Left forelimb (tissue), 1 donor: ENCODE measurements around the gene UAP1.

Experiments used
- DNase-seq: peaks from one replicate; pipeline ENCODE4 v3.0.0-alpha.2; 2018; ENCODE audit warnings: low spot score

UAP1 gene

DNA sequence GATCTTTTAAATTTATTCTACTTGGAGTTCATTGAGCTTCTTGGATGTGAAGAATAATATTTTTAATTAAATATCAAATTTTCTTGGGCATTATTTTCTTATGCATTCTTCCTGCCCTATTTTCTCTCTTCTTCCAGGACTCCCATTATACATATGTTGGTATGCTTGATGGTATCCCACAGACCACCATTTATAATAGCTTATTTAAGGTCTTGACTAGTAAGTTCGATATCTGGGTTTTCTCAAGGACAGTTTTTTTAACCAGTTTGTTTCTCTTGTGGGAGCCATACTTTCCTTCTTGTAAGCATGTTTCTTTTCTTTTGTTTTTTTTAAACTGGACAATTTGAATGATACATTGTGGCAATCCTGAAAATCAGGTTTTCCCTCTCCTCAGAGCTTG lies 55.3 kb downstream of the UAP1 start:
- no peak for DNase-seq

DNA sequence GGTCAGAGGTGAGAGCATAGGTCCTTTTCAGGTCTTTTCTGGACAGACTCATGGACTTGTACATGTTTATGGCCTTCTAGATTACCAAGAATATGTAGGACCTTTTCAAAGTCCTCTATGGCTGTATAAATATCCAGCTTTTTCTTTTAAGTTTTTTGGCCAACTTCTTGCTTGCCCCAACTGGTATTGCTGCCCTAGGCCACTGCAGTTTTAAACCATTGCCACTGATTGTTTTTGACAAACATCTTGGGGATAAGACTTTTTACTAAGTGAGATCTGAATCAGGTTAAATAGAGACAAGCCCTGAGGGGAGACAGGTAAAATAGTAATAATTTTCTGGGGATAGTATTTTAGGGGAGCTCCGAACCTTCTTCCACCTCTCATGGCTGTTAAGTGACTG lies 56.0 kb downstream of the UAP1 start:
- DNase-seq: no peak

DNA sequence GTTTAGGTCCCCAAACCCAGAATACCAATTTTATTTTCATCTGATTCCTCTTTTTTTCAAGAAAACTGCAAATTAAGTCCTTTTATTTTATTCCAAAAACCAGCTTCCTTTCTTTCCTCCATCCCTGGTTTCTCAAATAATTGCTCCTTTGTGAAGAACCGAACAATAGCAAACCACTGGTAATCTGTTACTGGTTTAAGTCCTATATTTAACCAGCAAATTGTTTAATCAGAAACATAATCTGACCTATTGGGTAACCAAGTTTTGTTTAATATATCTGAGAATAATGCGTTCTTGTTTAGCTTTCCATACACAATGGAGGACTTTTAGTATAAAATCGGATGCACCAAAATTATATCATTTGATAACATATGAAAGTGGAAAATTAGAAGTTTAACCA lies 57.6 kb downstream of the UAP1 start:
- no peak for DNase-seq

DNA sequence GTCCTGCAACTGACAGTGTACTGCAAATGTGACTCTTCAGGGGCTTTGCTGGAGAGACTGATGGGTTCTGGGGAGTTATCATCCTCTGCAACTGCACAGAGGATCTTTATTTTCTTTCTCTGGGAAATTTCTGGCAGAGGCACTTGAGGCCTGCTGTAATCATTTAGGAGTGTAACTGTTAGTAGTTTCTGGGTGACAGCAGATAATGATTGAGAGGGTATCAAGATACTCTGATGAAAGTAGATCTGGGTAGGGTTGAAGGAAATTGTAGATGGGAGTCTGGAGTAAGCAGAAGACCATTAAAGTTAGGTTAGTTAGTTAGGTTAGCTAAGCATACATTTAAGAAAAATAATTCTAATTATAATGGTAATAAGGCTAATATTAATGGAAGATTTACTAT lies 59.7 kb downstream of the UAP1 start:
- DNase-seq: no peak

DNA sequence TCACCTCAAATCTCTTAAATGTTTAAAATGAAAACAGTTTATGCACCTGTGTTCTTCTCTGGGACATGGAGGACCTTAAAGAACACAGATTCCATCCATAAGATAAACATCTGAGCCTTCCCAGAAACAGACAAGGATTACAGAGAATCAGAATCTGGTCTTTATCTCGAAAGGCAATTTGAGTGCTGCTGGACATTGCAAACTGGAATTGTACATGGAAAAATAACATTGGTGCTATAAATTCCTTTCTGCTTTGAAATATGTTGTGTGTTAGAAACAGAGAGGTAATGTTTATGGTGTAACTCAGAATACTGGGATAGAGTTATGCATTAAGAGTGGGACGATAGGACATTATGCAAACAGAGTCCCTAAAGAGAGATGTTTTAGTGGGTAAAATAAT lies 64.2 kb downstream of the UAP1 start:
- DNase-seq: no peak

DNA sequence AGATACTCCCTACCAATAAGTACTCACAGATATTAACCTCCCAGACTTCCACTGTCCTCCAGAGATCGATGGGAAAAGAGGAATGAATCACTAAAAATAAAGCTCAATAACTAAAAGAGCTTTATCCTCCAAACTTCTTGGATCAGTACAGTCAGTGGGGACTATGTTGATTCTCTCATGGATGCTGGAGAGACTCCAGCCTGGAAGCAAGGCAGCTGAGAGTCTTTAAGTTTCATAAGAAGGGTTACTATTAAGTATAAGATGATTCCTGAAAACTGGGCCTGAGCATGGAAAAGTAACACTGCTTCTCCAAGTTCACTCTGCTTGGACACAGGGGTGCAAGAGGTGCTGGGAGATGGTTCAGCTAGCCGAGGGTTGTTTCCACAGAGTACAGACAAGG lies 64.6 kb downstream of the UAP1 start:
- DNase-seq: no peak

DNA sequence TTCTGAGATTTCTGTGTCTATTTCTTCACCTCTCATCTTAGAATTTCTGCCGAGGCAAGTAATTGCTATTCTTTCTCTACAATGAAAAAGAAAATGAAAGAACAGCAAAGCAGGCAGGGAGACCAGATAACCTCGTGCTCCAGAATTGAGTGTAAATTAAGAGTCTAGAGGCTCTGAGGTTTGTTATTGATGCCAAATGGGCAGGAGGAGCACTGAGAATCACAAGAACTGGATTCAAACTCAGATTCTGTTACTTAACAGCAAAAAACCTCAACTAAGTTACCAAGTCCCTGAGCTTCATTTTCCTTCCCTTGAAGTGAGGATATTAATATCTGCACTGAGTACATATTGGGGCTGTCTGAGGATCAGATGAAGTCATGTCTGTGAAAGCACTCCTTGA lies 65.2 kb downstream of the UAP1 start:
- no peak for DNase-seq

DNA sequence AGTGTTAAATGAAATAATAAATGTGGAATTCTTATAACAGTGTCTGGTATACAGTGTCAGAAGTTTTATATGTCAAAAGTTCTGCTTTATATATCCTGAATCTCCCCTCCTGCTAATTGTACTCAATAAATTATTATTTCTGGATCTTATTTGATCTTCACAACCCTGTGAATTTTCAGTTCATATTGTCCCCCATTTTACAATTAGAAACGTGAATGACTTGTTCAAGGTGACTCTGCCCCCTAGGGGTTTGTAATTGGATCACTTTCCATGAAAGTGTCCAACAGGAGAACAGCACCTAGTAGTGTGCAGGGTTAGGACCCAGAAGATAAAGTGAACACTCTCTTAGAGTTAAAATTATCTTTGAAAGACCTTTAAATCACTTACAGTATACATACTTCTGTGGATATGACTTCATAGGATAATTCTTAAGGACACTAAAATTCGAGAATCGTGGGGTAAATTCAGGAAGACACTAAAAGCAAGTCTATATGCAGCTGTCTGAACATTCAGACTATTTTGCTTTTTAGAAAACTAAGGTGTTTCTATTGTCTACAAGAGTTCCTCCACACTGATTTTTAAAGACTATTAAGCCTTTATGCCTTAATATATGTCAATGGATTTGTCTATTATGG lies 66.3 kb downstream of the UAP1 start:
- no peak for DNase-seq

DNA sequence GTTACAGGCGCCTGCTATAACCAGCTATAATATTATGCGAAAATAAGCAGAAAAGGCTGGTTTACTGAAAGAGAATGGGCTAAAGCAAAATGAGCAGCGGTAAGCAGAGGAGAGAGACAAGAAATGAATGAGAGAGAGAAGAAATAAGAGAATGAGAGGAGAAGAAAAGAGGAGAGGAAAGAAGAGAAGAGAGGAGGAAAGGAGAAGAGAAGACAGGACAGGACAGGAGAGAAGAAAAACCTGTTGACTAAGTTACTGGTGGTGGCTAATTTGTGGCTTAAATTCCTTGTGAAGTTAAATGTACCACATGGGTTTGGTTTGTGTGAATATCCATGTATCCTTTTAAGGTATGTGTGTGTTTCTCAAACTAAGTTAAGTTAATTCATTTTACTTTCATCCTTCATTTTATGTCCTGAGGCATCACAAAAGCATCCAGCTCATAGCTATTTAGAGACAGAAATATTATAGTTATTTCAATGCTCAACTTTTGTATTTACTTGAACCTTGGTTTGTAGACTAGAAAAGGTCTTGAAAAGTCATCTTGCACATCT lies 67.6 kb downstream of the UAP1 start:
- no peak for DNase-seq

DNA sequence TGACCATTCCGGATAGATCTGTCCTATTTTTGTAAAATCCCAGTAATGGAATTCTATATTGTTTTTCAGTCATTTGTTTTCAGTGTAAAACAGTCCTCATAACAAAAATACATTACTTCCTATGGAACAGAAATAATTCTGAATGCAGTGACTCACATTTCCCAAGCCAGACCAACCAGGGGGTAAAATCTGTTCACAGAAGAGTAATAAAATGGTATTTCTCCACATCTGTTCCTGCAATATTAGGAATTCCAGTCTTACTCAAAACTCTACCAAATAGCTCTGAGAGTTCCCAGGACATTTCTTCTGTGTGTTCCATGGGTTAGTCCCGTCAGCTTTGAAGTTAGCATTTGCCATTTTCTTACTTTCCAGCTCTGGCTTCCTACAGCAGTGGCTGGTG lies 68.1 kb downstream of the UAP1 start:
- no peak for DNase-seq

DNA sequence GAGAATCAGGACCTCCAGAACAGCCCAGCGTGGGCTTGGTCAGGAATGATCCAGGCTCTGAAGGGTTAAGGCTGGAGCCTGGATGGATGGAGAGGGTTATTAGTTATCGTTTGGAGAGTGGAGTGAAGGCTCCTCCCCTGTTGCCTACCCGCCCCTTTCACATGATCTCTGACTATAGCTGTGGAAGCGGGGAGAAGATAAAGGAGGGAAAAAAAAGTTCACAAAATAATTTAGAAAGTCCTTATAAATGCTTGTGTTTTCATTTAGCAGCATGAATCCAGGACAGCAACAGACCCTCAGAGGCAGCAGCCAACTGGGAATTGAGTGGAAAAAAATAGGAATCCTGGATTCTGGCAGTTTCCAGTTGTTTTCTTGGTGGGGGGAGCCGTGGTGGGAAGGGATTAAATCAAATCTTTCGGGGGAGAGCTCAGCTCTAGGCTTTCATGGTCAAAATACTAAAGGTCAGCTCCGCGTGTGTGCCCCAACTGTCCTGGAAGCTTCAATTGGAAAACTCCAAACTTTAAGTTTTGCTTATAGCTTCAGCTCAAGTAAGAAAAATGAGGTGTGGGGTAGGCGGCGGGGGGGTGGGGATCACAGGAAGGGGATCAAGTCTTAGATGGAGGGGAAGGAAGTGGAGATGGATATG lies 70.1 kb downstream of the UAP1 start:
- peak; percentile 81 for DNase-seq

DNA sequence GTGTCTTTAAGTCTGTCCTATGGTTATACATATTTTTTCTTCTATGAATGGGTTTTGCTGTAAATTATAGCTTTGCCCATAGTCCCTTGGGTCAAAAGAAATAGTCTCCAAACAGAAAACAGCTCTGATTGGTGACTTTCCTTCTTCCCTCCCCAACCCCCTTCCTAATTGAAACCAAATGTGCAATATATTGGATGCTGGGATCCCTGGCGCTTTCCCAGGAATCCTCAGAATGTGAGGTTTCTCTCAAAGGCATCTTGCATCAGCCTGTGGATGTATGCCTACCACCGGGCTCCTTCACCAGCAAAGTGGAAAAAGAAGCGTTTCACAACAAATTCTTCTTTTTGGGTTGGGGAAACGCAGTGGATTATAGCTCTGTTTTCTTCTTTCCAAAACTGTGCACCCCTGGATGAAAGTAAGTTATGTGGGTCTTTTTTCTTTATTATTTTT lies 70.7 kb downstream of the UAP1 start, which contains the start of gene DDR2:
DDR2 (plus strand) TSS at position 248 of the 450 bp plus-strand sequence. CDS start 86,600 bp downstream, outside the sequence.
- peak; percentile 84 for DNase-seq

DNA sequence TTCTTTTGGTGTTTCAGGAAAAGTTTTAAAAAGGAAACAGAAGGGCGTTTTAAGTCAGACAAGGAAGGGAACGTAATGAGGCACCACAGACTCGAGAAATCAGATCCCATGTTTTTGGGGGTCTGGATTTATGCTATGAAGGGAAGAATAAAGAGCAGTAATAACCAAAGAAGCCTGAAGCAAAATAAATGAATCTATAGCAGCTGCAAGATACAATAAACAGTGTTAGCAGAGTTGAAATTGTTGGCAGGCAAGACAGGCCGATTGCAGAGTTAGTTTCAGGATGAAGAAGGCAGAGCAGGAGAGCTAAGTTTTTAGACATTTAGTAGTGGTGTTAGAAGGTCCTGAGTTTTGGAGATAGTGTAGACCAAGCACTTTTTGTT lies 71.2 kb downstream of the UAP1 start:
- DNase-seq: no peak

DNA sequence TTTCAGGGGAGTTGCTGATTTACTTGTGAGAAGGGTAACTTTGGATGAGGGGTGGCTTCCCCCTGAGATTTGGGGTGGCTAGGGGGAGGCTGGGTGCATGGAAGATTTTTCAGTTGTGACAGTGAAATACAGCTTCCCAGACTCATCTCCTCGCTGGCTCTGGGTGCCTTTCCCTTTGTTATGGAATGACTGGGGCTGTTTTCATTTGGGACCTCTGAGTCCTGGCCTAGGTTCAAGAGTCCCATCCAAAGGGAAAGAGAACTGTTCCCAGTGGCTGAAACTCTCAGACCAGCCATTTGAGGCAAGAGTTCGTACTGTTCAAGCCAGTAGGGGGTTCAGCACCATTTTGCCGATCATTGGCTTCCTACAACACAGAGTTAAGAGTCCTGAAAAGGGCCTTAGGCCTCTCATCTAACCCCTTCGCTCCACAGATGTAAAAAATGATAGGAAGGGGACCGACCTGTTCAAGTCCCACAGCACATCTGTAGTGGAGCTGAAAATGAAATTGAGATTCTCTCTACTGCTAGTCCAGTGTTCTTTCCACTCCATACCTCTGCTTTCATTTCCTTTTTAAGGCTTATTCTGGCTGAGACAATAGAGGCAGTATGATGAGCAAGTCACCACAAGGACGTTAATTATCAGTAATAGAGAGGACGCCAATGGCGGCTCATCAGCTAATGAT lies 71.7 kb downstream of the UAP1 start:
- no peak for DNase-seq

DNA sequence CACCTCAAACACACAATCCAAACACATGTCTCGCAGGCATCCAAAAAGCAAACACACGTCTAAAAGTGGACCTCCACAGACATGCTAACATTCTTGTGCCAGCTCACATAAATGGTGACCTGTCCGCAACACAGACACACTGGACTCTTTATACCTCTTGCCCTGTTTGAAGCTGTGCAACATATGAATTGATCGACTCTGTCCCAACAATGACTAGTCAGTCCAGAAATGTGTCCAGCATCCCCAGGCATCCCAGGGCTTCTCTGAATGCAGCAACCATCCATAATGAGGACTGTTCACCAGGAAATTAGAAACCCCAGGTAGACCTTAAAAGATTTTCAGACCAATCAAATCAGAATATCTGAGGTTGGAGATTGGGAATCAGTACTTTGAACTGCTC lies 73.9 kb downstream of the UAP1 start:
- no peak for DNase-seq

DNA sequence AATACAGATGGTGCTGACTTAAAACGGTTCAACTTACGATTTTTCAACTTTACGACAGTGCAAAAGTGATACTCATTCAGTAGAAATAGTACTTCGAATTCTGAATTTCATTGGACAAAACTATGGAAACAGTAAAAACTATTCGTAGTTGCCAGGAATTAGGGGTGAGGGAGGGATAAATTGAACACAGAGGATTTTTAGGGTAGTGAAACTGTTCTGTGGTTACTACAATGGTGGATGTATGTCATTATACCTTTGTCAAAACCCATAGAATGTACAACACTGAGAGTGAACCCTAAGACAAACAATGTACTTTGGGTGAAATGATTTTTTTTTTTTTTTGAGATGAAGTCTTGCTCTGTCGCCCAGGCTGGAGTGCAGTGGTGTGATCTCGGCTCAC lies 78.2 kb downstream of the UAP1 start:
- DNase-seq: no peak

DNA sequence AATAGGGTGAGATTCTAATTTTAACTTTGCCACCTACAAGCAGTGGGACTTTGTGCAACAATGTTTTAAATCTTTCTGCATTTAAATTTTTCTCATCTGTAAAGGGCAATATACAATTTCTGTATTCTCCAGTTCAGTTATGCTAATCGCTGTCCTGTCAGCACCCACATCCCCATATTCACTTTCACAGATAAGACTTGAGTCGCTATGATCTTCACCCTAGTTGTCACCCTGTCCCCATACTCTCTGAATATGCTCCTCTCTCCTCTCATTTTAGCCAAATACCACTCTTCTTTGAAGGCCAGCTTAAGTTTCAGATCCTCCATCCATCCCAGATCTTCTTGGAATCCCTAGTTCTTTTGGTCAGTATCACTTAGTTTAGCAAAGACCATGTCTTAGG lies 79.6 kb downstream of the UAP1 start:
- DNase-seq: no peak

DNA sequence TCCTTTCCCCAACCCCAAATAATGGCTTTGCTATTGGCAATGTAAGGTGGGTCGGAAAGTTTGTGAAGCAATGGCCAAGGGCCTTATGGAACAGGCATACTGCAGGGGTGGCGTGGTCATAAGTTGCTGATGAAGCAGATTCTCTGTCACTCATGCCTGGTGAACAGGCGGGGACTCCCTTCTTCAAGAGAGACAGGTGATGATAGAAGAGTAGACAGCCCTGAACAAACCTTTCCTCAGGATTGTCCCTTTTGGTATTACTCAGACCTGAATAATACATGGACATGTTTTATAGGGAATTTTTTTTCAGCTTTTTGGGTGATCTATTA lies 83.4 kb downstream of the UAP1 start:
- no peak for DNase-seq

DNA sequence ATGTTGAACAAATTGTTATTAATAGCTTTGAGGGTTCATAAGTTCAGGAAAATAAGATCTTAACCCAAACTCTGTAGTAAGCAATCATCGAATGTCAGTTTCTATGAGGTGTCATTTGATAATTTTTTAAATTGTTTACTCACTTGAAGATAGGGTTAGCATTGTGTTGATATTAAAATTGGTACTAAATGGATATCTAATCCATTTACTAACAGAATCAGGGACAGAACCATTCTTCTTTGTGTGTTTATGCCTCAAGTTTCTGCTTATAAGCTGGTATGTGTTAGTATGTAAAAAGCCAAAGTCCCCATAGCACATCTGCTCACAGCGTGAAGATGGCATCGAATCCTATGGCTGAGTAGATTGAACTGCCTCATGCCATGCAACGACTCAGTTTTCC lies 84.1 kb downstream of the UAP1 start:
- DNase-seq: no peak

DNA sequence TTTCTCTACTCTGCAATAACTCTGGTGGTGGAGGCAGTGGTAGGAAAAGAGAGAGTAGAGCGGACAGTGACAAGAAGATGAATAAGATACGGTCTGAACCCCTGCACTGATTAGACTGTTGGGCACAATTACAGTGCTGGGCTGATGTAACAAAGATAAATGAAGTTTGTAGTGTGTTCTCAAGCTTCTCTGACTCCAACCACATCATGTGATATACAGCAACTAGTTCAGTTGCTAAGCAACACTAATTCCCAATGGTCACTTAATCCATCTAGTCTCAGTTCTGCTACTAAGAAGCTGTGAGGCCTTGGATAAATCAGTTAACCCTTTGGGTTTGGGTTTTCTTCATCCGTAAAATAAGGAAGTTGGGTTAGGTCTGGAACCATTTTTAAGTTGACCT lies 88.1 kb downstream of the UAP1 start:
- no peak for DNase-seq
